ENCODE data around the gene PRDM7. TPM values are rescaled to one million over a fixed set of nuclear protein-coding genes. Genes with fewer than 3 reads are reported as not detected.

PRDM7 gene
- total and polyA plus RNA-seq, 9 of the 15 experiments (the other 6 are each of a cell fraction or from before 2014, with no cell fraction given): not detected

DNA sequence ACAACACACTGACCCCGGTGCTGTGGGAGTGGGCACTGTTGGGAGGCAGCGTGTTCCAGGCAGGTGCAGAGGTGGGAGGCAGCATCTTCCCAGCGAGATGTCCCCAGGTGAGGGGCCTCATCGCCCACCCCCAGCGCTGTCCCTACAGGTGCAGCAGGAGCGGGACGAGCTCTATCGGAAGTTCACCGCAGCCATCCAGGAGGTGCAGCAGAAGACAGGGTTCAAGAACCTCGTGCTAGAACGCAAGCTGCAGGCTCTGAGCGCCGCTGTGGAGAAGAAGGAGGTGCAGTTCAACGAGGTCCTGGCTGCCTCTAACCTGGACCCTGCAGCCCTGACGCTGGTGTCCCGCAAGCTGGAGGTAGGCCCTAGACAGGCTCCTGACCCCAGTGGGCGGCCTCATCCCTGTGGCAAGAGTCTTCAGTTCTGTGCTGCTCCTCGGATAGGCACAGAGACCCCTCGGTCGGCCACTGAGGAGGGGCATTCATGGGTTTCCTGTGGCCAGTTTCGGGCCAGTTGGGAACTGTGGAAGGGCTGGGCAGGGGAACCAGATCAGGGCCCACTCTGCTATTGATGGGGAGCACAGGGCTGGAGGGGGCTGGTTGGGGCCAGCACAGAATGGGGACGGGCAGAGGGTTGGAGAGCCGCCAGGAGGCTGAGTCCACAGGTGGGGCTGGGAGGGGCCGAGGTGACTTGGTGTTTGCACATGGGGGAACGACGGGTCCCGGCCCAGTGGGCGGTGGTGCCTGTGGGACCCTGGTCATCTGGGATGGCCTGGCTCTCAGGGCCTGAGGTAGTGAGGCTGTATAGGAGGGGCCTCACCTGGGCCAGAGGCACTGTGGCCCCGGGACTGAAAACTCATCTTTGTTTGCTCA, 36.7 kb downstream of the PRDM7 start:
- no peak overlapping the region for H3K27ac ChIP-seq (ENCODE audit: extremely low read depth, low read depth, low read length)
- intact Hi-C loops (cut with micrococcal nuclease): no loop called here
- no peak for DNase-seq (ENCODE audit: extremely low read depth in 1 of 4, low spot score in 3 of 4)
- H4K20me1 ChIP-seq (replicated peaks; ENCODE audit: control insufficient read depth, insufficient read depth, low read length): no peaks in the 10 kb centered on the region
- no peaks in the 10 kb centered on the region for H3K9me3 ChIP-seq (replicated peaks; ENCODE audit: control insufficient read depth, insufficient read depth, low read depth, low read length)
- no peak overlapping the region; a peak in 1 of 4 replicates for H3K9ac ChIP-seq (ENCODE audit: insufficient read depth in 1 of 2, low read depth in 2 of 2, low read length in 2 of 2)
- POLR2A ChIA-PET: no interaction called here
- TF ChIP-seq NCOR1 (IDR thresholded peaks at IDR 0.05) (no peak), CBFB (CRISPR knock-in tag; IDR thresholded peaks at IDR 0.05) (no peak), ZBTB17 (CRISPR knock-in tag; IDR thresholded peaks at IDR 0.05) (no peak), FOSL1 (tag; conservative IDR thresholded peaks at IDR 0.05) (no peak), ARID1B (IDR thresholded peaks at IDR 0.05) (no peak), ZNF764 (CRISPR knock-in tag; IDR thresholded peaks at IDR 0.05; ENCODE audit: low read depth) (no peak), ZKSCAN1 (IDR thresholded peaks at IDR 0.05; ENCODE audit: low read depth, low read length) (no peak), MIER1 (IDR thresholded peaks at IDR 0.05; ENCODE audit: low read depth) (no peak), ZNF232 (CRISPR knock-in tag; IDR thresholded peaks at IDR 0.05) (no peak), ZNF212 (CRISPR knock-in tag; IDR thresholded peaks at IDR 0.05) (no peak)
- TF ChIP-seq, protein P1, sequence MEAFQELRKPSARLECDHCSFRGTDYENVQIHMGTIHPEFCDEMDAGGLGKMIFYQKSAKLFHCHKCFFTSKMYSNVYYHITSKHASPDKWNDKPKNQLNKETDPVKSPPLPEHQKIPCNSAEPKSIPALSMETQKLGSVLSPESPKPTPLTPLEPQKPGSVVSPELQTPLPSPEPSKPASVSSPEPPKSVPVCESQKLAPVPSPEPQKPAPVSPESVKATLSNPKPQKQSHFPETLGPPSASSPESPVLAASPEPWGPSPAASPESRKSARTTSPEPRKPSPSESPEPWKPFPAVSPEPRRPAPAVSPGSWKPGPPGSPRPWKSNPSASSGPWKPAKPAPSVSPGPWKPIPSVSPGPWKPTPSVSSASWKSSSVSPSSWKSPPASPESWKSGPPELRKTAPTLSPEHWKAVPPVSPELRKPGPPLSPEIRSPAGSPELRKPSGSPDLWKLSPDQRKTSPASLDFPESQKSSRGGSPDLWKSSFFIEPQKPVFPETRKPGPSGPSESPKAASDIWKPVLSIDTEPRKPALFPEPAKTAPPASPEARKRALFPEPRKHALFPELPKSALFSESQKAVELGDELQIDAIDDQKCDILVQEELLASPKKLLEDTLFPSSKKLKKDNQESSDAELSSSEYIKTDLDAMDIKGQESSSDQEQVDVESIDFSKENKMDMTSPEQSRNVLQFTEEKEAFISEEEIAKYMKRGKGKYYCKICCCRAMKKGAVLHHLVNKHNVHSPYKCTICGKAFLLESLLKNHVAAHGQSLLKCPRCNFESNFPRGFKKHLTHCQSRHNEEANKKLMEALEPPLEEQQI (IDR thresholded peaks at IDR 0.05): no peak
- TF ChIP-seq, protein P2, sequence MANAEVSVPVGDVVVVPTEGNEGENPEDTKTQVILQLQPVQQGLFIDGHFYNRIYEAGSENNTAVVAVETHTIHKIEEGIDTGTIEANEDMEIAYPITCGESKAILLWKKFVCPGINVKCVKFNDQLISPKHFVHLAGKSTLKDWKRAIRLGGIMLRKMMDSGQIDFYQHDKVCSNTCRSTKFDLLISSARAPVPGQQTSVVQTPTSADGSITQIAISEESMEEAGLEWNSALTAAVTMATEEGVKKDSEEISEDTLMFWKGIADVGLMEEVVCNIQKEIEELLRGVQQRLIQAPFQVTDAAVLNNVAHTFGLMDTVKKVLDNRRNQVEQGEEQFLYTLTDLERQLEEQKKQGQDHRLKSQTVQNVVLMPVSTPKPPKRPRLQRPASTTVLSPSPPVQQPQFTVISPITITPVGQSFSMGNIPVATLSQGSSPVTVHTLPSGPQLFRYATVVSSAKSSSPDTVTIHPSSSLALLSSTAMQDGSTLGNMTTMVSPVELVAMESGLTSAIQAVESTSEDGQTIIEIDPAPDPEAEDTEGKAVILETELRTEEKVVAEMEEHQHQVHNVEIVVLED (CRISPR knock-in tag; IDR thresholded peaks at IDR 0.05): no peak
- TF ChIP-seq, protein P3, sequence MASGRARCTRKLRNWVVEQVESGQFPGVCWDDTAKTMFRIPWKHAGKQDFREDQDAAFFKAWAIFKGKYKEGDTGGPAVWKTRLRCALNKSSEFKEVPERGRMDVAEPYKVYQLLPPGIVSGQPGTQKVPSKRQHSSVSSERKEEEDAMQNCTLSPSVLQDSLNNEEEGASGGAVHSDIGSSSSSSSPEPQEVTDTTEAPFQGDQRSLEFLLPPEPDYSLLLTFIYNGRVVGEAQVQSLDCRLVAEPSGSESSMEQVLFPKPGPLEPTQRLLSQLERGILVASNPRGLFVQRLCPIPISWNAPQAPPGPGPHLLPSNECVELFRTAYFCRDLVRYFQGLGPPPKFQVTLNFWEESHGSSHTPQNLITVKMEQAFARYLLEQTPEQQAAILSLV (tag; IDR thresholded peaks at IDR 0.05): no peak
- TF ChIP-seq, protein P4, sequence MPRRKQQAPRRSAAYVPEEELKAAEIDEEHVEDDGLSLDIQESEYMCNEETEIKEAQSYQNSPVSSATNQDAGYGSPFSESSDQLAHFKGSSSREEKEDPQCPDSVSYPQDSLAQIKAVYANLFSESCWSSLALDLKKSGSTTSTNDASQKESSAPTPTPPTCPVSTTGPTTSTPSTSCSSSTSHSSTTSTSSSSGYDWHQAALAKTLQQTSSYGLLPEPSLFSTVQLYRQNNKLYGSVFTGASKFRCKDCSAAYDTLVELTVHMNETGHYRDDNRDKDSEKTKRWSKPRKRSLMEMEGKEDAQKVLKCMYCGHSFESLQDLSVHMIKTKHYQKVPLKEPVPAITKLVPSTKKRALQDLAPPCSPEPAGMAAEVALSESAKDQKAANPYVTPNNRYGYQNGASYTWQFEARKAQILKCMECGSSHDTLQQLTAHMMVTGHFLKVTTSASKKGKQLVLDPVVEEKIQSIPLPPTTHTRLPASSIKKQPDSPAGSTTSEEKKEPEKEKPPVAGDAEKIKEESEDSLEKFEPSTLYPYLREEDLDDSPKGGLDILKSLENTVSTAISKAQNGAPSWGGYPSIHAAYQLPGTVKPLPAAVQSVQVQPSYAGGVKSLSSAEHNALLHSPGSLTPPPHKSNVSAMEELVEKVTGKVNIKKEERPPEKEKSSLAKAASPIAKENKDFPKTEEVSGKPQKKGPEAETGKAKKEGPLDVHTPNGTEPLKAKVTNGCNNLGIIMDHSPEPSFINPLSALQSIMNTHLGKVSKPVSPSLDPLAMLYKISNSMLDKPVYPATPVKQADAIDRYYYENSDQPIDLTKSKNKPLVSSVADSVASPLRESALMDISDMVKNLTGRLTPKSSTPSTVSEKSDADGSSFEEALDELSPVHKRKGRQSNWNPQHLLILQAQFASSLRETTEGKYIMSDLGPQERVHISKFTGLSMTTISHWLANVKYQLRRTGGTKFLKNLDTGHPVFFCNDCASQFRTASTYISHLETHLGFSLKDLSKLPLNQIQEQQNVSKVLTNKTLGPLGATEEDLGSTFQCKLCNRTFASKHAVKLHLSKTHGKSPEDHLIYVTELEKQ (CRISPR knock-in tag; IDR thresholded peaks at IDR 0.05): no peak
- CTCF ChIA-PET (ENCODE audit: low intra/inter-chr PET ratio): no interaction called here
- no peak for ATAC-seq
- no peaks in the 10 kb centered on the region for H3K79me2 ChIP-seq (ENCODE audit: control insufficient read depth, insufficient read depth, low read length)
- no peaks in the 10 kb centered on the region for H3K27me3 ChIP-seq (ENCODE audit: control insufficient read depth in 2 of 2, insufficient read depth in 2 of 2, low read length in 2 of 2)
- WGBS (ENCODE audit: insufficient coverage, low coverage, missing lambda C conversion rate): 88% methylated on average over 27 of the region's 29 CpGs
- no peak overlapping the region for H2AFZ ChIP-seq (ENCODE audit: low read depth, low read length)
- BruUV-seq (replicated peaks): no TSS peak
- H3K36me3 ChIP-seq (ENCODE audit: control insufficient read depth, insufficient read depth, low read length): peaks cover 71% of the 10 kb centered on the region; the same call in 2 of the 3 replicates
- FAIRE-seq: no peak
- no peak overlapping the region for H3K4me2 ChIP-seq (ENCODE audit: insufficient read depth, low read length)
- no peaks in the 10 kb centered on the region for H3K9me1 ChIP-seq (ENCODE audit: control insufficient read depth, insufficient read depth, low read length)
- in situ Hi-C loops (cut with MboI): no loop called here
- H3K4me1 ChIP-seq (replicated peaks in 1 of 2; ENCODE audit: control insufficient read depth in 2 of 2, insufficient read depth in 2 of 2, low read length in 2 of 2): peaks cover 2 to 21% of the 10 kb centered on the region in 2 experiments; a peak in 2 of 5 replicates
- H3K4me3 ChIP-seq: no peak overlapping the region

Measured in K562 (cell line).